HG02840 (cell line): ENCODE measurements around the gene ST7.
"Not testable (repeated sequence)": the region's sequence is repeated elsewhere in the genome, so short reads cannot be mapped to it uniquely, and the experiment has no call there.

Source experiments
- ATAC-seq: cut with Tn5 transposase; IDR thresholded peaks from one replicate; pipeline ENCODE4 v1.9.1; 2021; ENCODE audit warnings: mild to moderate bottlenecking, moderate library complexity, moderate number of reproducible peaks; ENCODE audit not compliant: unreplicated experiment, low FRiP score

The ST7 gene

GRCh38 chr7:116949941-116950801 is 3.1 kb upstream of the ST7 start:
- no peak for ATAC-seq

- no peak for ATAC-seq
Observed at GRCh38 chr7:116950889-116951351, 2.4 kb upstream of the ST7 start.

GRCh38 chr7:116951366-116952292 is 1.7 kb upstream of the ST7 start:
- no peak for ATAC-seq

- ATAC-seq = peak; percentile 16
Observed at GRCh38 chr7:116952635-116953371, 498 bp upstream of the ST7 start.

GRCh38 chr7:116953906-116954838 is 871 bp downstream of the ST7 start:
- ATAC-seq = peak; percentile 21

GRCh38 chr7:116955340-116955739 is 2.0 kb downstream of the ST7 start:
- no peak for ATAC-seq

GRCh38 chr7:116955801-116956476 is 2.6 kb downstream of the ST7 start:
- ATAC-seq = peak; percentile 66

GRCh38 chr7:116956477-116956804 is 3.1 kb downstream of the ST7 start:
- no peak for ATAC-seq

- ATAC-seq = peak; percentile 33
Observed at GRCh38 chr7:116957874-116958273, 4.6 kb downstream of the ST7 start.

GRCh38 chr7:116961966-116962673 is 8.8 kb downstream of the ST7 start:
- not testable (repeated sequence) for ATAC-seq

- ATAC-seq = no peak
Observed at GRCh38 chr7:116963234-116963633, 9.9 kb downstream of the ST7 start.

GRCh38 chr7:116966601-116967000 is 13.3 kb downstream of the ST7 start:
- ATAC-seq = no peak

- no peak for ATAC-seq
Observed at GRCh38 chr7:116967254-116967922, 14.1 kb downstream of the ST7 start.

GRCh38 chr7:116967983-116968382 is 14.7 kb downstream of the ST7 start:
- ATAC-seq = no peak

- no peak for ATAC-seq
Observed at GRCh38 chr7:116968631-116969030, 15.3 kb downstream of the ST7 start.

GRCh38 chr7:116969371-116969902 is 16.1 kb downstream of the ST7 start:
- no peak for ATAC-seq

GRCh38 chr7:116970238-116970910 is 17.1 kb downstream of the ST7 start:
- ATAC-seq = peak; percentile 80
